22Rv1 (cell line): Measurements from ENCODE around the gene SESN3.

Source experiments
- ZFX ChIP-seq: fragments of 450-650 bp; IDR thresholded peaks from 2 replicates; pipeline ENCODE4 v1.6.1; 2017; ENCODE audit warnings: antibody characterized with exemption, borderline replicate concordance
- TF ChIP-seq, protein P1 (sequence below): fragments of 450-650 bp; IDR thresholded peaks from 2 replicates; pipeline ENCODE4 v1.5.1; 2017; ENCODE audit warnings: mild to moderate bottlenecking

- TF ChIP-seq, protein P1, sequence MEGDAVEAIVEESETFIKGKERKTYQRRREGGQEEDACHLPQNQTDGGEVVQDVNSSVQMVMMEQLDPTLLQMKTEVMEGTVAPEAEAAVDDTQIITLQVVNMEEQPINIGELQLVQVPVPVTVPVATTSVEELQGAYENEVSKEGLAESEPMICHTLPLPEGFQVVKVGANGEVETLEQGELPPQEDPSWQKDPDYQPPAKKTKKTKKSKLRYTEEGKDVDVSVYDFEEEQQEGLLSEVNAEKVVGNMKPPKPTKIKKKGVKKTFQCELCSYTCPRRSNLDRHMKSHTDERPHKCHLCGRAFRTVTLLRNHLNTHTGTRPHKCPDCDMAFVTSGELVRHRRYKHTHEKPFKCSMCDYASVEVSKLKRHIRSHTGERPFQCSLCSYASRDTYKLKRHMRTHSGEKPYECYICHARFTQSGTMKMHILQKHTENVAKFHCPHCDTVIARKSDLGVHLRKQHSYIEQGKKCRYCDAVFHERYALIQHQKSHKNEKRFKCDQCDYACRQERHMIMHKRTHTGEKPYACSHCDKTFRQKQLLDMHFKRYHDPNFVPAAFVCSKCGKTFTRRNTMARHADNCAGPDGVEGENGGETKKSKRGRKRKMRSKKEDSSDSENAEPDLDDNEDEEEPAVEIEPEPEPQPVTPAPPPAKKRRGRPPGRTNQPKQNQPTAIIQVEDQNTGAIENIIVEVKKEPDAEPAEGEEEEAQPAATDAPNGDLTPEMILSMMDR: no peak
- no peak for TF ChIP-seq ZFX
Observed at GRCh38 chr11:95143106-95143681, 87.8 kb downstream of the SESN3 start.
